Measurements from ENCODE around the gene ALDH5A1.

- TF ChIP-seq POLR2A (IDR thresholded peaks at IDR 0.05; ENCODE audit: low read length), result no peak
- no peak for TF ChIP-seq GATA1 (IDR thresholded peaks at IDR 0.05; ENCODE audit: low read depth, low read length)
These were observed 10.1 kb downstream of the ALDH5A1 start for GRCh38 chr6:24504649-24505586.

Measured in erythroblast (primary cell).